CD4-positive, alpha-beta T cell (primary cell): ENCODE data around the gene TICRR. TPM values are rescaled to one million over a fixed set of nuclear protein-coding genes. Genes with fewer than 3 reads are reported as not detected.

Source experiments
- ATAC-seq: fragments of 200-7000 bp; cut with Tn5 transposase; one replicate; pipeline ENCODE4 v1.10.0; 2022; ENCODE audit warnings: mild to moderate bottlenecking; ENCODE audit not compliant: poor library complexity
- CTCF ChIA-PET: fragments of 350-600 bp; sonication (Branson Sonifier 250); formaldehyde crosslinking; loops from one replicate; lab custom pipeline; 2021; ENCODE audit warnings: antibody characterized with exemption, inconsistent platforms; lab: Charles Lee
- POLR2A ChIA-PET: fragments of 350-600 bp; sonication (Branson Sonifier 250); formaldehyde crosslinking; loops from one replicate; lab custom pipeline; 2021; ENCODE audit warnings: antibody characterized with exemption, inconsistent platforms; lab: Charles Lee
- DNase-seq, 14 experiments: peaks; one replicate each; pipeline ENCODE4 v3.0.0-alpha.2; 2013 to 2020; ENCODE audit warnings: mixed read lengths in 2 of 14
- H3K27ac ChIP-seq, 2 donors: one replicate each; pipeline versions ENCODE4 v1.5.1 to v1.7.0; 2013; ENCODE audit warnings: low read length in 2 of 2, low read depth in 1 of 2, mild to moderate bottlenecking in 1 of 2
- H3K27me3 ChIP-seq, 2 experiments: 1 replicate in 1 of 2; 2 replicates in 1 of 2; pipeline versions ENCODE4 v1.6.1 to v1.7.0; 2013; ENCODE audit warnings: low read length in 2 of 2, control low read depth in 1 of 2, mild to moderate bottlenecking in 1 of 2, moderate library complexity in 1 of 2; ENCODE audit not compliant: insufficient read depth in 2 of 2, control insufficient read depth in 1 of 2
- H3K36me3 ChIP-seq: one replicate; pipeline ENCODE4 v1.6.1; 2013; ENCODE audit warnings: low read length, control low read depth; ENCODE audit not compliant: insufficient read depth
- H3K4me1 ChIP-seq: one replicate; pipeline ENCODE4 v1.6.1; 2013; ENCODE audit warnings: low read length, control low read depth; ENCODE audit not compliant: insufficient read depth
- H3K4me3 ChIP-seq: one replicate; pipeline ENCODE4 v1.5.1; 2013; ENCODE audit warnings: mild to moderate bottlenecking, low read length, moderate library complexity
- H3K9me3 ChIP-seq, 2 experiments: 1 replicate in 1 of 2; 2 replicates in 1 of 2; pipeline versions ENCODE4 v1.6.1 to v1.7.0; 2013; ENCODE audit warnings: low read length in 2 of 2, mild to moderate bottlenecking in 2 of 2, control low read depth in 1 of 2, moderate library complexity in 1 of 2; ENCODE audit not compliant: control insufficient read depth in 1 of 2, insufficient read depth in 1 of 2
- H3K27ac Mint-ChIP-seq: one replicate; pipeline ENCODE4 v1.8.0; 2020; ENCODE audit warnings: mixed read lengths
- H3K27me3 Mint-ChIP-seq: one replicate; pipeline ENCODE4 v1.8.0; 2021; ENCODE audit warnings: mixed read lengths
- H3K36me3 Mint-ChIP-seq: one replicate; pipeline ENCODE4 v1.8.0; 2021; ENCODE audit warnings: low read depth, mixed read lengths
- H3K4me1 Mint-ChIP-seq: one replicate; pipeline ENCODE4 v1.8.0; 2021; ENCODE audit warnings: low read depth, mixed read lengths
- H3K4me3 Mint-ChIP-seq: one replicate; pipeline ENCODE4 v1.8.0; 2020; ENCODE audit warnings: mild to moderate bottlenecking, mixed read lengths
- H3K9me3 Mint-ChIP-seq: one replicate; pipeline ENCODE4 v1.8.0; 2020; ENCODE audit warnings: mixed read lengths
- CTCF ChIP-seq: fragments of 200-600 bp; IDR thresholded peaks from one replicate; pipeline ENCODE4 v1.8.0; 2022; ENCODE audit warnings: antibody characterized with exemption, mild to moderate bottlenecking
- intact Hi-C, 2 experiments: fragments of 100-400 bp; cut with DNase I in 1 of 2; cut with micrococcal nuclease in 1 of 2; formaldehyde crosslinking; loops; one replicate each; pipeline versions ENCODE4 v1.15.1 to v1.9.0; 2023 to 2025; cut with DNase I, micrococcal nuclease
- total RNA-seq, 174 experiments: library from RNA in 2 of 174; stranded (reverse) in 2 of 174; gene quantifications; one replicate each; pipeline ENCODE4 v1.2.3 and lab custom pipeline; 2021 to 2026

The TICRR gene
- total RNA-seq, 2 experiments from 2014 or later, result 0.05 to 0.06 TPM

DNA sequence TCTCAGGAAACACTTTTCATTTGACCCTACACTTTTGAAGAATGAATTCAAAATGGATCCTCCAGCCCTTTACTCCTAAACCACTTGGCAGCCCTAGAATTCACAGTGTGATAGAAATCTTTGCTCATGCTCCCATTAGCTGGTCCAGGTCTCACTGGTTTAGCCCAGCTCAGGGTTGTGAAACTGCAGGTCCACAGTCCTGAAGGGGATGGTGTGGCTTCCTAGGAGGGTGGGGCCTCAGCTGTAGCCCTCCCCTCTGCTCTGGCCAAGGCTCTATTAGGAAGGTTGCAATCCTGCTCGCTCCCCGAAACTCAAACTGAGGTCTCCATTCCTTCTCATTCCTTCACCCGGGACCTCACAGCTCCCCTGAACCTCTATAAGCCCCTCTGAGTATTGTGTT lies 21.6 kb upstream of the TICRR start:
- ATAC-seq (no peak), DNase-seq (no peak)
- Histone ChIP-seq H3K27ac (no peak overlapping the region), H3K4me3 (no peak overlapping the region), H3K27me3 (no peaks in the 10 kb centered on the region), H3K4me1 (no peaks in the 10 kb centered on the region), H3K36me3 (no peaks in the 10 kb centered on the region), H3K9me3 (no peaks in the 10 kb centered on the region)
- CTCF ChIA-PET, result no interaction called here
- no peak overlapping the region for H3K27ac Mint-ChIP-seq
- H3K36me3 Mint-ChIP-seq, result no peaks in the 10 kb centered on the region
- H3K27me3 Mint-ChIP-seq, result peaks cover 12% of the 10 kb centered on the region
- H3K4me3 Mint-ChIP-seq, result no peak overlapping the region
- no peak for TF ChIP-seq CTCF
- H3K4me1 Mint-ChIP-seq, result no peaks in the 10 kb centered on the region
- intact Hi-C loops, result no loop called here
- no peaks in the 10 kb centered on the region for H3K9me3 Mint-ChIP-seq
- POLR2A ChIA-PET, result no interaction called here

- Mint-ChIP-seq H3K4me3 (no peak overlapping the region), H3K27ac (no peak overlapping the region), H3K36me3 (no peaks in the 10 kb centered on the region), H3K4me1 (no peaks in the 10 kb centered on the region), H3K27me3 (peaks cover 12% of the 10 kb centered on the region), H3K9me3 (no peaks in the 10 kb centered on the region)
- H3K4me3 ChIP-seq, result no peak overlapping the region
- intact Hi-C loops, result no loop called here
- TF ChIP-seq CTCF, result no peak
- H3K9me3 ChIP-seq, result no peaks in the 10 kb centered on the region
- peaks cover 0 to 5% of the 10 kb centered on the region in 2 experiments for H3K27me3 ChIP-seq
- no peak overlapping the region for H3K27ac ChIP-seq
- CTCF ChIA-PET, result no interaction called here
- H3K36me3 ChIP-seq, result no peaks in the 10 kb centered on the region
- DNase-seq (no peak), ATAC-seq (no peak)
- H3K4me1 ChIP-seq, result no peaks in the 10 kb centered on the region
- POLR2A ChIA-PET, result no interaction called here
Observed at GRCh38 chr15:89554247-89554646, 21.0 kb upstream of the TICRR start.

DNA sequence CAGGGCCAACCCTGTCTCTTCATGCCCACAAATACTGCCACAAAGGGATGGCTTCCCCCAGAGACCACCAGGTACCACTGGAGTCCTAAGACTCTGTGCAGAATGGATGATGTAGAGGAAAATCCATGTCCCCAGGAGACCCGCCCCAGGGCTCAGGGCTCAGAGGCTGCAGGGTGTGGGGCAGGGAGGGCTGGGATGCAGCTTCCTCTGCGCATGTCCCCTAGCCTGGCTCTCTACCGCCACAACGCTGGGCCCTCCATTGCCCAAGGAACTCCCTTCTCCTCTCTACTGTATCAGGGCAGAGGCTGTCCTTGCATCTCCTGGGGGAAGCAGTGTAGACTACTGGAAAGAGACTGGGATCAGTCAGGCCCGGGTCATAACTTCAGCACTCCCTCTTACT lies 19.5 kb upstream of the TICRR start:
- no peak for TF ChIP-seq CTCF
- H3K27me3 Mint-ChIP-seq, result peaks cover 15% of the 10 kb centered on the region
- no peaks in the 10 kb centered on the region for H3K4me1 Mint-ChIP-seq
- ChIA-PET POLR2A (no interaction called here), CTCF (no interaction called here)
- Histone ChIP-seq H3K27ac (no peak overlapping the region), H3K9me3 (no peaks in the 10 kb centered on the region), H3K27me3 (peaks cover 3 to 13% of the 10 kb centered on the region in 2 experiments), H3K4me1 (no peaks in the 10 kb centered on the region), H3K4me3 (no peak overlapping the region), H3K36me3 (no peaks in the 10 kb centered on the region)
- H3K36me3 Mint-ChIP-seq, result no peaks in the 10 kb centered on the region
- intact Hi-C loops, result loop anchor here in 1 of 2 experiments (2.0 kb wide), 1 partner anchor 197 kb away; no protein-coding TSS in a partner anchor
- no peaks in the 10 kb centered on the region for H3K9me3 Mint-ChIP-seq
- H3K4me3 Mint-ChIP-seq, result no peak overlapping the region
- ATAC-seq, result no peak
- H3K27ac Mint-ChIP-seq, result no peak overlapping the region
- no peak for DNase-seq
